HepG2 (cell line): ENCODE measurements around the gene HCRTR1. TPM values are rescaled to one million over a fixed set of nuclear protein-coding genes. Genes with fewer than 3 reads are reported as not detected.

ENCODE experiments used
- CENPX ChIP-seq: sonication (generic); formaldehyde crosslinking; IDR thresholded peaks from 2 replicates; pipeline ENCODE4 v1.9.0; 2021; ENCODE audit warnings: mild to moderate bottlenecking, missing genetic modification reagents, moderate library complexity
- EZH2 ChIP-seq: conservative IDR thresholded peaks from 2 replicates; pipeline ENCODE4 v1.6.1; 2012; ENCODE audit warnings: mild to moderate bottlenecking, low read depth, low read length, moderate library complexity
- FOXC1 ChIP-seq: sonication (generic); formaldehyde crosslinking; IDR thresholded peaks from 2 replicates; pipeline ENCODE4 v1.8.0; 2022; ENCODE audit warnings: mild to moderate bottlenecking, missing genetic modification reagents, borderline replicate concordance
- FOXM1 ChIP-seq: sonication (generic); formaldehyde crosslinking; IDR thresholded peaks from 2 replicates; pipeline ENCODE4 v1.5.0; 2020; ENCODE audit warnings: missing genetic modification reagents
- FOXP1 ChIP-seq, 2 experiments: fragments of 450-650 bp in 1 of 2; IDR thresholded peaks; 2 replicates each; pipeline ENCODE4 v1.6.1; 2017 to 2018; ENCODE audit warnings: antibody characterized with exemption in 1 of 2
- GTF3A ChIP-seq: sonication (generic); formaldehyde crosslinking; conservative IDR thresholded peaks from 2 replicates; pipeline ENCODE4 v1.4.0; 2020; ENCODE audit warnings: mild to moderate bottlenecking, missing genetic modification reagents
- HOXD1 ChIP-seq: sonication (generic); formaldehyde crosslinking; IDR thresholded peaks from 2 replicates; pipeline ENCODE4 v1.5.0; 2020; ENCODE audit warnings: missing genetic modification reagents
- KIAA2018 ChIP-seq: sonication (generic); formaldehyde crosslinking; IDR thresholded peaks from 2 replicates; pipeline ENCODE4 v1.5.0; 2020; ENCODE audit warnings: mild to moderate bottlenecking, missing genetic modification reagents, borderline replicate concordance
- MAFG ChIP-seq: sonication (generic); formaldehyde crosslinking; IDR thresholded peaks from 2 replicates; pipeline ENCODE4 v1.5.1; 2020; ENCODE audit warnings: mild to moderate bottlenecking, missing genetic modification reagents
- NCOA2 ChIP-seq: sonication (generic); formaldehyde crosslinking; IDR thresholded peaks from 2 replicates; pipeline ENCODE4 v1.8.0; 2022; ENCODE audit warnings: inconsistent platforms
- NFE2 ChIP-seq: sonication (generic); formaldehyde crosslinking; IDR thresholded peaks from 2 replicates; pipeline ENCODE4 v1.4.0; 2020; ENCODE audit warnings: missing genetic modification reagents
- PRPF4 ChIP-seq: fragments of 200-400 bp; formaldehyde crosslinking; IDR thresholded peaks from 2 replicates; pipeline ENCODE4 v1.6.1; 2016; ENCODE audit warnings: low read length, low read depth; ENCODE audit not compliant: poor library complexity, severe bottlenecking
- REL ChIP-seq: sonication (generic); formaldehyde crosslinking; conservative IDR thresholded peaks from 2 replicates; pipeline ENCODE4 v1.8.0; 2022; ENCODE audit warnings: mild to moderate bottlenecking, missing genetic modification reagents, moderate library complexity
- SALL2 ChIP-seq: sonication (generic); formaldehyde crosslinking; IDR thresholded peaks from 2 replicates; pipeline ENCODE4 v1.8.1; 2023; ENCODE audit warnings: mild to moderate bottlenecking, missing genetic modification reagents, inconsistent platforms
- SOX6 ChIP-seq, 2 experiments: fragments of 450-650 bp in 1 of 2; sonication (generic) in 1 of 2; formaldehyde crosslinking in 1 of 2; IDR thresholded peaks; 2 replicates each; pipeline versions ENCODE4 v1.4.0 to v1.6.1; 2017 to 2020; ENCODE audit warnings: antibody characterized with exemption in 1 of 2, mild to moderate bottlenecking in 1 of 2, missing genetic modification reagents in 1 of 2
- TAF1 ChIP-seq: sonication (generic); formaldehyde crosslinking; IDR thresholded peaks from 2 replicates; pipeline ENCODE4 v1.4.0; 2020; ENCODE audit warnings: missing genetic modification reagents
- TEF ChIP-seq: sonication (generic); formaldehyde crosslinking; IDR thresholded peaks from 2 replicates; pipeline ENCODE4 v1.5.0; 2020; ENCODE audit warnings: missing genetic modification reagents
- ZBTB8A ChIP-seq: sonication (generic); formaldehyde crosslinking; IDR thresholded peaks from 2 replicates; pipeline ENCODE4 v1.4.0; 2020; ENCODE audit warnings: mild to moderate bottlenecking, low read depth, missing genetic modification reagents, borderline replicate concordance
- ZNF7 ChIP-seq: IDR thresholded peaks from 2 replicates; pipeline ENCODE4 v1.6.1; 2016; ENCODE audit warnings: missing biosample characterization, missing genetic modification reagents
- ZNF782 ChIP-seq: sonication (generic); formaldehyde crosslinking; IDR thresholded peaks from 2 replicates; pipeline ENCODE4 v1.4.0; 2020; ENCODE audit warnings: missing genetic modification reagents, mild to moderate bottlenecking, borderline replicate concordance
- ZNF879 ChIP-seq: sonication (generic); formaldehyde crosslinking; IDR thresholded peaks from 2 replicates; pipeline ENCODE4 v1.8.1; 2023; ENCODE audit warnings: missing genetic modification reagents
- ZSCAN30 ChIP-seq: sonication (generic); formaldehyde crosslinking; IDR thresholded peaks from 2 replicates; pipeline ENCODE4 v1.5.0; 2020; ENCODE audit warnings: mild to moderate bottlenecking, missing genetic modification reagents
- polyA plus RNA-seq, 8 experiments: library from polyadenylated mRNA; depleted of rRNA in 3 of 8; stranded (reverse) in 7 of 8; unstranded in 1 of 8; fragments of >200 nt; fragmentation: Illumina TruSeq in 4 of 8; extraction: Trizol in 4 of 8; gene quantifications; 2 replicates each; pipeline versions ENCODE4 v1.2.1 to v1.2.3, GENCODE V29; 2011 to 2016; ENCODE audit warnings: low read depth in 4 of 8, missing spikeins in 1 of 8, mixed read lengths in 1 of 8; ENCODE audit not compliant: insufficient read depth in 1 of 8
- total RNA-seq, 5 experiments: library from RNA; depleted of rRNA; stranded (reverse); fragments of >200 nt; fragmentation: Illumina TruSeq; extraction: Trizol; gene quantifications; 2 replicates each; pipeline ENCODE4 v1.2.3, GENCODE V29; 2016; ENCODE audit warnings: low read depth in 1 of 5

Gene HCRTR1
- total and polyA plus RNA-seq, 2 of the 13 experiments (the other 11 are each of a cell fraction or from before 2014, with no cell fraction given), result not detected

- 0 out of 2 replicates have a peak, but pooled peaks have one; percentile 2 for TF ChIP-seq NFE2 (CRISPR knock-in tag)
- peak; percentile 57; the same call in 1 of the 2 replicates for TF ChIP-seq TAF1 (CRISPR knock-in tag)
- no peak for TF ChIP-seq MAFG (CRISPR knock-in tag)
- TF ChIP-seq FOXP1 (IDR thresholded peaks at IDR 0.05), result no peak
- no peak for TF ChIP-seq FOXP1 (CRISPR knock-in tag; IDR thresholded peaks at IDR 0.05)
- no peak for TF ChIP-seq CENPX (CRISPR knock-in tag)
- peak; percentile 94 for TF ChIP-seq FOXC1 (CRISPR knock-in tag)
- no peak; the same call in 1 of the 2 replicates for TF ChIP-seq HOXD1 (CRISPR knock-in tag)
- TF ChIP-seq NCOA2 (CRISPR knock-in tag), result peak; percentile 38; the same call in 1 of the 2 replicates
- TF ChIP-seq REL (CRISPR knock-in tag), result peak; percentile 74; the same call in 1 of the 2 replicates
- TF ChIP-seq ZNF782 (CRISPR knock-in tag), result no peak
- TF ChIP-seq ZSCAN30 (CRISPR knock-in tag), result no peak
- TF ChIP-seq GTF3A (CRISPR knock-in tag), result peak; percentile 85; the same call in 1 of the 2 replicates
- no peak for TF ChIP-seq PRPF4
- TF ChIP-seq TEF (CRISPR knock-in tag), result no peak
- TF ChIP-seq ZBTB8A (CRISPR knock-in tag), result 0 out of 2 replicates have a peak, but pooled peaks have one; percentile 38
- TF ChIP-seq ZNF7 (CRISPR knock-in tag), result no peak
- TF ChIP-seq EZH2, result no peak
- no peak for TF ChIP-seq SALL2 (CRISPR knock-in tag)
- no peak for TF ChIP-seq ZNF879 (CRISPR knock-in tag)
- TF ChIP-seq KIAA2018 (CRISPR knock-in tag), result no peak
- no peak for TF ChIP-seq FOXM1 (CRISPR knock-in tag)
- no peak for TF ChIP-seq SOX6 (IDR thresholded peaks at IDR 0.05)
- TF ChIP-seq SOX6 (CRISPR knock-in tag; IDR thresholded peaks at IDR 0.05), result peak; percentile 47
Measured at GRCh38 chr1:31644560-31645273, 27.2 kb downstream of the HCRTR1 start, which contains the start of gene PEF1 (continued).
